ENCODE measurements around the gene SPON2.
"Not testable (repeated sequence)": the region's sequence is repeated elsewhere in the genome, so short reads cannot be mapped to it uniquely, and the experiment has no call there.

Gene SPON2

DNA sequence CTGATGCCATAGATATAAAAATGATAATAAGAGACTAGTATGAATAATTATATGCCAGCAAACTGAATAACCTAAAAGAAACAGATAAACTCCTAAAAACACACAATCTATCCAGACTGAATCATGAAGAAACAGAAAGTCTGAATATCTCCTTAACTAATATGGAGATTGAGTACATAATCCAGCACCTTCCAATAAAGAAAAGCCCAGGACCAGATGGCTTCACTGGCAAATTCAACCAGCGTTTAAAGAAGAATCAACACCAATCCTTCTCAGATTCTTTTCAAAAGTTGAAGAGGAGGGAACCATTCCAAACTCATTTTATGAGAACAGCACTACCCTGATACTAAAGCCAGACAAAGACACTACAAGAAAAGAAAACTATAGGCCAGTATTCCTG, 32.5 kb downstream of the SPON2 start:
- DNase-seq, result no peak

DNA sequence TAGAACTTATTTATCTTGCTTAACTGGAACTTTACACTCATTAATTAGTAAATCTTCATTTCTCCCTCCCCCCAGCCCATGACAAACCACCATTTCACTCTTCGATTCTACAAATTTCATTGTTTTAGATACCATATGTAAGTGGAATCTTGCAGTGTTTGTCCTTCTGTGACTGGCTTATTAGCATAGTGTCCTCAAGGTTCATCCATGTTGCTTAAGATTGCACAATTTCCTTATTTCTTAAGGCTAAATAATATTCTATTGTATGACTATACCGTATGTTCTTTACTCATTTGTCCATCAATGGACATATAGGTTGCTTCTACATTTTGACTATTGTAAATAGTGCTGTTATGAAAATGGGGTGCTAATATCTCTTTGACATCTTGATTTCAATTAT, 34.5 kb downstream of the SPON2 start:
- no peak for DNase-seq

GRCh38 chr4:1137063-1137776, 35.2 kb downstream of the SPON2 start:
- DNase-seq, result peak; percentile 23

GRCh38 chr4:1136048-1136447, 36.3 kb downstream of the SPON2 start:
- DNase-seq, result peak; percentile 37

- no peak for DNase-seq
These were observed 39.4 kb downstream of the SPON2 start for GRCh38 chr4:1133033-1133432.

DNA sequence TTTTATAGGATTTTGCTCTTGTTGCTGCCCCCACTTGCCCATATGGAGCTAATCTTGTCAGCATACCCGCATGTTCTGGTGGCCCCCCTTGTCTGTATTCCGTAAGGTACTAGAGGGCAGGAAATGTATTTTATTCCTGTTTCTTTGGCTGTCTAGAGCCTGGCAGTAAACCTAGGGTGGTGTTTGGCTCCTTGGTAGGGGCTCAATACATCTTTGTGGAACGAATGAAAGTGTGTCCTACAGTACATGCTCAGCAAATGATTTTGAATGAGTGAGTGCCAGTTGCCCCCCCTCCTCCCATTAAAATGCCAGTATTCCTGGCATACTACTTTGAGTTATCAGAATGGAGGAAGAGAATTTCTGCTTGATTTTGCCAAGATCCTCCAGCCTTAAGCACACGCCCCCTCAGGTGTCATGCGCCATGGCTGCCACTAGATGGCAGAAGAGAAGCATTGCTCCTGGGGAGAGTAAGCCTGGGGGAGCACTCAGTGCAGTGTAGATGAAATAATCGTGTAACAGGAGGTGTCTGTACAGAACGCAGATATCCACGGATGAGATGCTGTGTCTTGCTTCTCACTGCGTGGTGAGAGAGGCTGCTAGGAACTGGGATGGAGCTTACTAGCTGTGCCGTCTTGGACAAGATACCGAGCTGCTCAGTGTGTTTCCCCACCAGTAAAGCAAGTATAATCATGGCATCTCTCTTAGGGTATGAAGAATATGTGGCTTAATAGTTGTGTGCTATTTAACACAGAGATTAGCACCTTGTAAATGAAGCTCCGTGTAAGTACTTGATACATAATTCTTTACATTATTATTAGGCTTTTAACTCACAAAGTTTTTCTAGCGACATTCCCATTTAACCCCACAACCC, 41.8 kb downstream of the SPON2 start:
- DNase-seq, result peak; percentile 83

GRCh38 chr4:1126506-1126905, 45.9 kb downstream of the SPON2 start:
- DNase-seq, result no peak

DNA sequence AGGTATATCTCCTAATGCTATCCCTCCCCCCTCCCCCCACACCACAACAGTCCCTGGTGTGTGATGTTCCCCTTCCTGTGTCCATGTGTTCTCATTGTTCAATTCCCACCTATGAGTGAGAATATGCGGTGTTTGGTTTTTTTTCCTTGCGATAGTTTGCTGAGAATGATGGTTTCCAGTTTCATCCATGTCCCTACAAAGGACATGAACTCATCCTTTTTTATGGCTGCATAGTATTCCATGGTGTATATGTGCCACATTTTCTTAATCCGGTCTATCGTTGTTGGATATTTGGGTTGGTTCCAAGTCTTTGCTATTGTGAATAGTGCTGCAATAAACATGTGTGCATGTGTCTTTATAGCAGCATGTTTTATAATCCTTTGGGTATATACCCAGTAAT, 46.9 kb downstream of the SPON2 start:
- DNase-seq, result not testable (repeated sequence)

- DNase-seq, result no peak
These were observed 47.6 kb downstream of the SPON2 start for GRCh38 chr4:1124818-1125217.

DNA sequence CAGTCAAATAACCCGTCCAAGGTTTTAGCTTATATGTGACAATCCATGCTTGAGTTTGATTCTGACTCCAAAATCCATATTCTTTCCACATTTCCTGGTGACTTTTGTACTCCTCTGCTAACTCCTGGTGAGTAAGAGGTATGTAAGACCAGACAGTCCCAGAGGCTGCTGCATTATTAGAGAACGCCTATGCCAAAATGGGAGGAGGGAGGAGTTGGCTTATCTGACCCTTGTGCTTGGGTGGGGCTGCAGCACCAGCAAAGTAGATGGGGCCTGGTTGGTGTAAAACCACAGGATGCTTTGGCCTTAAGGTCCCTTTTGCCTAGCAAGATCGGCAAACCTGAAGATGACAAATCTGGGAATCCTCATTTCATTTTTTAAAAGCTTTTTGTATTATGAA, 49.9 kb downstream of the SPON2 start:
- peak; percentile 77 for DNase-seq
